T-helper 2 cell treated with Interferon-gamma antibody and Interleukin-4, amounts not matched to agents 100 ng/mL and 5 ng/mL, for 36 hours (primary cell): Measurements from ENCODE around the gene PPP4R1. TPM values are rescaled to one million over a fixed set of nuclear protein-coding genes. Genes with fewer than 3 reads are reported as not detected.
"Not testable (repeated sequence)": the region's sequence is repeated elsewhere in the genome, so short reads cannot be mapped to it uniquely, and the experiment has no call there.

ENCODE experiments used
- intact Hi-C: fragments of 100-400 bp; cut with micrococcal nuclease; formaldehyde crosslinking; loops from one replicate; pipeline ENCODE4 v1.15.1; 2023
- total RNA-seq: library from RNA; stranded (reverse); gene quantifications from 2 replicates; pipeline ENCODE4 v1.2.3, GENCODE V29; 2022

PPP4R1 gene
- total RNA-seq, result 42.3 and 43.3 TPM in 2 replicates

DNA sequence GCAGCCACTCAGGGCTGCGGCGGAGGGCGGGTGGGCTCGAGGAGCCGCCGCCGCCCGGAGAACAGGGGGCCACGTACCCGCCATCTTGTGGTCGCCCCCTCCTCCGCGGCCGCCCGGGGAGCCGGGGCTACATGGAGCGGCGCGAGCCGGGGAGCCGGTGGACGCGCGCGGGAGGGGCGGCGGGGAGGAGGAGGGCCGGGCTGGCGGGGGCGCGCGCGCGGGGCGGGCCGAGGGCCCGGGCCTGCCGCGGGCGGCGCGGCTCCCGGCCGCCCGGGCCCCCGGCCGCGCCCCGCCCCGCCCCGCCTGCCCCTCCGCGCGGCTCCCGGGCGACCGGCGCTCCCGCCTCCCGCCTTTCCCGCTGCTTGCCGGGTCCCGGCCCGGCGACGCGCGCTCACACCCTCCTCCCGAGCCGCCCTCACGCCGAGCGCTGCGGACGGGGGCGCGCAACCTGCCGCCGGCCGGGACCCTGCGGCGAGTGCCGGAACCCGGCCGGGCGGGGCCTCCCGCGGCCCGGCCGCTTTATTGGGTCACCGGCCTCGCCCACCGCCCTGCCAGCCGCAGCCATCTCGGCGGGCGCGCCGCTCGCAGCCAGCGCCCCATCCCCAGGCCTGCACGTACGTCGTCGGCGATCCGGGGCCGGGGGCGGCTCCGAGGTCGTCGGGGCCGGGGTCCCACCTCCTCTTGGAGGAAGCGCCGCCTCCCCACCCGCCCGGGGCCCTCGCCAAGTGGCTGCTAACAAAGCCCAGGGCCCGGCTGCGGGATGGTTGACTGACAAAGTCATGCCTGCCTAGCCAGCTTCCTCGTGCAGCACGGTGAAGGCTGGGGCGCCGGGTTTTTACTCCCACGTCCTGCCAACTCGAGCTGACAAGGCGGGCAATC lies at the start of gene PPP4R1:
Gene PPP4R1 (minus strand): TSS at position 159 of the 879 bp plus-strand sequence. CDS start 75 bp downstream, at position 84.
- intact Hi-C loops, result loop anchor here (1.0 to 10.0 kb wide), 7 partner anchors 93 to 510 kb away; partner anchors contain the start of genes ANKRD12, NDUFV2, RAB31 and TWSG1

DNA sequence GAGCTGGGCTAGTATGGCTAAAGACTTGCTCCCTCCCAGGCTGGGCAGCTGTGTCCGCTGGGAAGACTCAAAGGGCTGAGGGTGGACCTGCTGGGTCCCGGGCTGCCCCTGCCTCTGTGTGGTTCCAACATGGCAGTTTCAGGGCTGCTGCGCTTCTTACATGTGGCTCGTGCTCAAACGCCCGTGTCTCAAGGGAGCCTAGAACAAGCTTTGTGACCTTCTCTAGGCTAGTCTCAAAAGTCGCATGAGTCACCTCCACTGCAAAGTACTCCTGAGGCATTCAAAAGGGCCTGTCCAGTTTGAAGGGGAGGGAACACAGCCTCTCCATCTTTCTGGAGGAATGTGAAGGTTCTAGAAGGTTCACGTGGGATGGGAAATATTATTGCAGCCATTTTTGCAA lies 49.0 kb upstream of the PPP4R1 start:
- intact Hi-C loops, result no loop called here

- intact Hi-C loops, result no loop called here
Observed at GRCh38 chr18:9661564-9661963, 47.2 kb upstream of the PPP4R1 start.

GRCh38 chr18:9659499-9660375 lies 45.4 kb upstream of the PPP4R1 start:
- intact Hi-C loops, result no loop called here

DNA sequence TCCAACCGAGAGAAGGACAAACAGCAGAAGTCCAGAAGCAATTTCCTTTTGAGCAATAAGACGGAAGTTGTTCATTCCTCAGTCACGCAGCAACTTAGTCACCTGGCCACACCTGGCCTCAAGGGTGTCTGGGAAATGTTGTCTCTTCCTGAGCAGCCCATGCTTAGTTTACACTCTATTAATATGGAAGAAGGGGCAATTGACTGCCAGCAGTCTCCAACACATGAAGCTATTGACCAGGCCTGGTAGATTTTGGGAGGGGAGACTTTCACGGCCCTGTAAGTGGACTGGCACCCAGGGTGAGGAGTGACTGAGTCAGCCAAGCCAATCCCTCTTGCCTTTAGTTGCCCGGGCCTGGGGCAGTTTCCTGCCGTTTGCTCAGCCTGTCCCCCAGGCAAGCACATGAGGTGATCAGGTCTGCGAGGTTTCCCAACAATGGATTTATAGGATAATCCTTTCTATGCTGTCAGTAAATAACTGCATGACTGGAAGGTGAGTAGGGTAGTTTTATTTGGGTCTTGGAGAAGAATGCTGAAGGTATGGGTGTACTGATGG lies 43.8 kb upstream of the PPP4R1 start:
- intact Hi-C loops, result no loop called here

DNA sequence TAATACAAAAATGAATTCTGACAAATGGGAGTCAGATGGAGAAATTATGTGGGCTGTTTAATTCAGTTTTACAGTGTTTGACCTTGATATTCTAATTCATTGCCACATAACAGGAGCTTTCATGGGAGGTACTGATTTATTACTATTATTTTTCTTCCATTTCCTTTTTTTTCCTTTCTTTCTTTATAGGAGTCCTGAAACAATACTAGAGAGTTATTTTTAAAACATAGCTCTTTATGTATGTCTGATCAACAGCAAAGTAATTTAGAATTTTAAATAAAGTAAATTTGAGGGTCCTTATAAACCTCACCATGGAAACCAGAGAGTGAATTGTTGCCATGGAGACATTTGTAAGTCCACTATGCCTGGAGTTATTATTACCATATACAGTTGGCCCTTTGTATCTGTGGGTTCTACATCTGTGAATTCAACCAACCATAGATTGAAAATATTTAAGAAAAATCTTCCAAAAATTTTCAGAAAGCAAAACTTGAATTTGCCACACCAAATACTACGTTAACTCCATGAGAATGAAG lies 40.9 kb upstream of the PPP4R1 start:
- intact Hi-C loops, result no loop called here

GRCh38 chr18:9653390-9653789 lies 39.0 kb upstream of the PPP4R1 start:
- intact Hi-C loops, result no loop called here

DNA sequence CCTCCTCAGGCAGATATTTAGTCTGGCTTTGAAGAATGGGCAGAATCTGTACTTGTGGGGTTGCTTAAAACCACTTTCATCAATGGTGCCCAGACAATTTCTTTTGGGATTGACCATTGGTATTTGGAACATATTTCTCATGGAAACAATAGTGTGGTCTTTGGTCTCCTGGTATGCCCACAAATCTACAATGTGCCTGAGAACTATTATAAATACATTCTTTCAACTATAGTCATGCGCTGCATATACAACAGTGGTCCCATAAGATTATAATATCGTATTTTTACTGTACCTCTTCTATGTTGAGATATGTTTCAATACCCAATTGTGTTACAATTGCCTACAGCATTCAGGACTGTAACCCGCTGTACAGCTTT lies 34.8 kb upstream of the PPP4R1 start:
- intact Hi-C loops, result no loop called here

GRCh38 chr18:9648431-9649163 lies 34.2 kb upstream of the PPP4R1 start:
- intact Hi-C loops, result no loop called here

- intact Hi-C loops, result no loop called here
Observed at GRCh38 chr18:9647496-9648323, 33.4 kb upstream of the PPP4R1 start.

GRCh38 chr18:9643549-9643948 lies 29.2 kb upstream of the PPP4R1 start:
- intact Hi-C loops, result no loop called here

- intact Hi-C loops, result no loop called here
Observed at GRCh38 chr18:9642799-9643462, 28.6 kb upstream of the PPP4R1 start.

DNA sequence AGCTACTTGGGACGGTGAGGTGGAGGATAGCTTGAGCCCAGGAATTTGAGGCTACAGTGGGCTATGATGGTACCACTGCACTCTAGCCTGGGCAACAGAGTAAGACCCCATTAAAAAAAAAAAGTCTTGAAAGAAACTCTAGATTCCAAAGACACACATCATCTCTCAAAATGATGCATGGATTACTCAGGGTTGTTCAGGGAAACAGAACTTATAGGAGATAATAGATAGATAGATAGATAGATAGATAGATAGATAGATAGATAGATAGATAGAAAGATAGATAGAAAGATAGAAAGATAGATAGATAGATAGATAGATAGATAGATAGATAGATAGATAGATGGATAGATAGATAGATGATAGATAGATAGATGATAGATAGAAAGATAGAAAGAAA lies 26.7 kb upstream of the PPP4R1 start:
- intact Hi-C loops, result not testable (repeated sequence)

DNA sequence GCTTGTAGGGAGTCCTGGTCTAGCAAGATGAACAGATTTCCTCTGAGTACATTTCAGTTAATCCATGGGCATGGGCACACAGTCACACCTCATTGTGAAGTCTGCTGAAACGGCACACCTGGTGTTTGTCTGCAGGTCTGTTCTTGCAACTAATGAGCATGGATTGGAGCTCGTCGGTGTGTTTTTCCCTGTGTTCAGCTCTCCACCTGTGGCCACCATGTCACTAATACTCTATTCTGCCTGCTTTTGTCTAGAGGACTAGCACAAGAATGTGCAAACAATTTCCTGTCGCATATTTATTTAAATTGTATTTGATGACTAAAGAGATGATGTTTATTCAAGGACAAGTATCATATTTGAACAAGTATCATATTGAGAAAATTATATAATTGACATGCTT lies 24.5 kb upstream of the PPP4R1 start:
- intact Hi-C loops, result no loop called here

DNA sequence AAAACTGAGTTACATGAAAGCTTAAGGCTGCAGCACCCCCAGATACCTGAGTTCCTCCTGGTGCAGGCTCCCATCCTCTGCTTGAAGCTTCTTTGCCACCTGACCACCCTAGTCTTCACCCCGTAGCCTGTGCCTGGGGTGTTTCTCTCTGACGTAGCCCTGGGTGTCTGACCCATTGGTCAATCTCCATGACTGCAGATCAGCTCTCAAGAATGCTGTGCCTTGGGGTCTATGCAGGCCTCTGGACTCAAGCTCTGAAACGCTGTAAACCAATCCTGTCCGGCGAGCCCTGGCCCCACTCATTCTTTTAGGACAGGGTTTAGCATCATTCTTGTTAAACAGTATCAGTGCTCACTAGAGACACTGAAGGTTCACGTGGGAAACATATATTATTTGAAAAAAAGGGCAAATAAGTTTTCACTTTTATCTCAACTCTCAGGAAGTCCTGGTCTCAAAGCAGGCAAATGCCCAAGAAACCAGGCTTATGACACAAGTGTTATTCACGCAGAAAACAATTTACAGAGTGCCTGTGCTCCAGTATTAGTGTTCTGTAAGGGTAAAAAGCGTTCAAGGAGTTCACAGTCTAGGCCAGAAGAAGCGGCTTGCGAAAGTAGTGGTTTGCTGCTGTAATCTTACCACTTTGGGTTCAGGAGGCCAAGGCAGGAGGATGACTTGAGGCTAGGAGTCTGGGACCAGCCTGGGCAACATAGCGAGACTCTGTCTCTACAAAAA lies 22.8 kb upstream of the PPP4R1 start:
- intact Hi-C loops, result no loop called here

DNA sequence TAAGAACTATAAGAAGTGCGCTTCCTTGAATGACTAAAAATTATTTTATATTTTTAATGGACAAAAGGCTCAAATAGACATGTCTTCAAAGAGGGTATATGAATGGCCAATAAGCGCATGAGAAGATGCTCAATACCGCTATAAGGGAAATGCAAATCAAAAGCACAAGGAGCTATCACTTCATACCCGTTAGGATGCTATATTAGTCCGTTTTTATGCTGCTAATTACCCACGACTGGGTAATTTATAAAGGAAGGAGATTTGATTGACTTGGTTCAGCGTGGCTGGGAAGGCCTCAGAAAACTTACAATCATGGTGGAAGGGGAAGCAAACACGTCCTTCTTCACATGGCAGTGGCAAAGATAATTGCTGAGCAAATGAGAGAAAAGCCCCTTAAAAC lies 20.5 kb upstream of the PPP4R1 start:
- intact Hi-C loops, result no loop called here

DNA sequence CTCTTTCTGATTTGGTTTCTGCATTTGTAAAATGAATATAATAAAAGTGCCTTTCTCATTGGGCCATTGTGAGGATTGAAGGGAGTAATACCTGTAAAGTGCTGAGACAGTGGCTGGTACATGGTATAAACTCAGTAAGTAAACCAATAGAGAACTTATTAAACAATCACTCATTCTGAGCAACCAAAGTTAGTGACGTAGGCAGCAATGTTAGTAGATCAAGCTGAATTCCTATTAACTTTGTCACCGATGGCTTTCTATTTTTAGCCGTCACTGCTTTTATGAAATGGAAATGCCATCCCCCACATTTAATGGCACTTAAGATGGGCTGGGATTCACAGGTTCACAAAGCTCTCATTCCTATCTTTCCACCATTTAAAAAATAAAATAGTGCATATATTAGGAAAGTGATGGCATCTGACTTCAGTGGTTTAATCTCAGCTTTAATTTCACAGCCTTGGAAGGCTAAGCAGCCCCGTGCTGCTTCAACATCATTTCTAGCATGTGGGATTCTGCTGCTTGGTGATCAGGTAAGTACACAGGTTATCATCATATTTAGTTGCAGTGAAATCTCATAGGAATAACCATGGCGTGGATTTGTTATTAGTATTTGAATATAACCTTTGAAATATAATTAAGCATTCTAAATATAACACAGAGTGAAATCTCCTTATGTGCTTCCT lies 17.6 kb upstream of the PPP4R1 start:
- intact Hi-C loops, result no loop called here

DNA sequence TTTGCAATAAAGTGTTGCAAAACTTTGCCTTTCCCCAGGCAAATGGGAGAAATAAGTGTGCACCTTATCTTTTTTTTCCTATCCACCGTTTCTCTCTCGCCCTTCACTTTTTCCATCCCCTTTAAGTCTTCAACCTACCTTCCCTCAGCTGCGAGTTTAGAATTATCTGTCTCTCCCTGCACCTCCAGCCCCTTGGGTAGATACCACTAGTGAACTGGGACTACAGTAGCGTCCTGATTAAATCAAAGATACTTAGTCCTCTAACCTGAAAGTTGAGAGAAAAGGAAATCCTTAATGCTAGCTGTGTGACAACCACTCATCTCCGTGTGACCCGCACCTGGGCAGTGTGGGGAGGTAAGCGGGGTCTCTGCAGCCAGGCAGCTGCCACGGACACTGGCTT lies 16.1 kb upstream of the PPP4R1 start:
- intact Hi-C loops, result no loop called here
